Measurements from ENCODE around the gene NCK2. TPM values are rescaled to one million over a fixed set of nuclear protein-coding genes. Genes with fewer than 3 reads are reported as not detected.

The NCK2 gene
- total RNA-seq, 6 experiments from 2014 or later = 18.6 to 20.2 (median 19.8) TPM

DNA sequence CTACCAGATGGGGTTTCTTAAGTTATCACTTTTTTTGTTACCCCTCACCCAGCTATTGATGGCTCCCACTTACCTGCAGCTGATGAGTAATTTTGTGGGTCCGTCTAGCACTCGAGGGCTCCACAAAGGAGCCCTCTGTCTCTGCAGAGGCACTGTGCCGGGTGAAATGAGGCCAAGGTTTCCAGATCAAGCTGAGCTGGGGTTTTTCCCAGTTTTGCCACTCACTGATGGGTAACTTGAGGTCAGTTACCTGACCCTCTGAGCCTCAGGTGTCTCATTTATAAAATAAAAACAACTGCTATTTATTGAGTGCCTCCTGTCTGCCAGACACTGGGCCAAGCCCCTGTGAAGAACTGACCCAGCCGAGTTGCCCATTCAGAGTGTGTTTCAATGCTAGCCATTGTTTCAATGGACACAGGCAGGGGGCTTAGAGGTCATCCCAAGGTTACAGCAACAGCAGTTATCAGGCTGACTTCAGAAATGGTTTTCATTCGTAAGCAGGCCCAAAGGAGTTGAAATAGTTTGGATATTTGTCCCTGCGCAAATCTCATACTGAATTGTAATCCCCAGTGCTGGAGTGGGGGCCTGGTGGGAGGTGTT, 192.9 kb downstream of the NCK2 start:
- TF ChIP-seq, protein P1, sequence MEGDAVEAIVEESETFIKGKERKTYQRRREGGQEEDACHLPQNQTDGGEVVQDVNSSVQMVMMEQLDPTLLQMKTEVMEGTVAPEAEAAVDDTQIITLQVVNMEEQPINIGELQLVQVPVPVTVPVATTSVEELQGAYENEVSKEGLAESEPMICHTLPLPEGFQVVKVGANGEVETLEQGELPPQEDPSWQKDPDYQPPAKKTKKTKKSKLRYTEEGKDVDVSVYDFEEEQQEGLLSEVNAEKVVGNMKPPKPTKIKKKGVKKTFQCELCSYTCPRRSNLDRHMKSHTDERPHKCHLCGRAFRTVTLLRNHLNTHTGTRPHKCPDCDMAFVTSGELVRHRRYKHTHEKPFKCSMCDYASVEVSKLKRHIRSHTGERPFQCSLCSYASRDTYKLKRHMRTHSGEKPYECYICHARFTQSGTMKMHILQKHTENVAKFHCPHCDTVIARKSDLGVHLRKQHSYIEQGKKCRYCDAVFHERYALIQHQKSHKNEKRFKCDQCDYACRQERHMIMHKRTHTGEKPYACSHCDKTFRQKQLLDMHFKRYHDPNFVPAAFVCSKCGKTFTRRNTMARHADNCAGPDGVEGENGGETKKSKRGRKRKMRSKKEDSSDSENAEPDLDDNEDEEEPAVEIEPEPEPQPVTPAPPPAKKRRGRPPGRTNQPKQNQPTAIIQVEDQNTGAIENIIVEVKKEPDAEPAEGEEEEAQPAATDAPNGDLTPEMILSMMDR (IDR thresholded peaks at IDR 0.05) = no peak
- Mint-ChIP-seq H3K36me3 (ENCODE audit: low read depth) (no peaks in the 10 kb centered on the region), H3K27ac (no peak overlapping the region)

More for the DNA sequence above, 192.9 kb downstream of the NCK2 start:
- Mint-ChIP-seq H3K4me1 (ENCODE audit: low read depth) (no peaks in the 10 kb centered on the region), H3K4me3 (no peak overlapping the region), H3K9me3 (peaks cover 4% of the 10 kb centered on the region; the same call in 1 of the 2 replicates), H3K27me3 (ENCODE audit: insufficient read depth) (peaks cover 10% of the 10 kb centered on the region)
- DNase-seq = no peak

All from HFFc6 (cell line).